Gastroesophageal sphincter (tissue), 3 donors: ENCODE results near the gene MOB3B.
A peak's percentile ranks its signal among the peaks of the same experiment; 100 is the strongest.

Experiments
- EP300 ChIP-seq: sonication (generic); formaldehyde crosslinking; IDR thresholded peaks from one replicate; pipeline ENCODE4 v1.6.1; 2017; ENCODE audit warnings: antibody characterized with exemption, mild to moderate bottlenecking
- POLR2A ChIP-seq, 2 donors: fragments of 450-650 bp; IDR thresholded peaks; one replicate each; pipeline ENCODE4 v1.6.1; 2017; ENCODE audit warnings: antibody characterized with exemption in 2 of 2, mild to moderate bottlenecking in 2 of 2, moderate library complexity in 1 of 2
- POLR2AphosphoS5 ChIP-seq: sonication (generic); formaldehyde crosslinking; IDR thresholded peaks from one replicate; pipeline ENCODE4 v1.6.1; 2017; ENCODE audit warnings: antibody characterized with exemption
- TF ChIP-seq, protein P1 (sequence below), 4 experiments: fragments of 200-600 bp in 2 of 4; fragments of 450-650 bp in 2 of 4; sonication (generic) in 1 of 4; IDR thresholded peaks; one replicate each; pipeline ENCODE4 v1.5.1; 2017 to 2019; ENCODE audit warnings: antibody characterized with exemption in 4 of 4, mild to moderate bottlenecking in 2 of 4, moderate library complexity in 2 of 4

DNA sequence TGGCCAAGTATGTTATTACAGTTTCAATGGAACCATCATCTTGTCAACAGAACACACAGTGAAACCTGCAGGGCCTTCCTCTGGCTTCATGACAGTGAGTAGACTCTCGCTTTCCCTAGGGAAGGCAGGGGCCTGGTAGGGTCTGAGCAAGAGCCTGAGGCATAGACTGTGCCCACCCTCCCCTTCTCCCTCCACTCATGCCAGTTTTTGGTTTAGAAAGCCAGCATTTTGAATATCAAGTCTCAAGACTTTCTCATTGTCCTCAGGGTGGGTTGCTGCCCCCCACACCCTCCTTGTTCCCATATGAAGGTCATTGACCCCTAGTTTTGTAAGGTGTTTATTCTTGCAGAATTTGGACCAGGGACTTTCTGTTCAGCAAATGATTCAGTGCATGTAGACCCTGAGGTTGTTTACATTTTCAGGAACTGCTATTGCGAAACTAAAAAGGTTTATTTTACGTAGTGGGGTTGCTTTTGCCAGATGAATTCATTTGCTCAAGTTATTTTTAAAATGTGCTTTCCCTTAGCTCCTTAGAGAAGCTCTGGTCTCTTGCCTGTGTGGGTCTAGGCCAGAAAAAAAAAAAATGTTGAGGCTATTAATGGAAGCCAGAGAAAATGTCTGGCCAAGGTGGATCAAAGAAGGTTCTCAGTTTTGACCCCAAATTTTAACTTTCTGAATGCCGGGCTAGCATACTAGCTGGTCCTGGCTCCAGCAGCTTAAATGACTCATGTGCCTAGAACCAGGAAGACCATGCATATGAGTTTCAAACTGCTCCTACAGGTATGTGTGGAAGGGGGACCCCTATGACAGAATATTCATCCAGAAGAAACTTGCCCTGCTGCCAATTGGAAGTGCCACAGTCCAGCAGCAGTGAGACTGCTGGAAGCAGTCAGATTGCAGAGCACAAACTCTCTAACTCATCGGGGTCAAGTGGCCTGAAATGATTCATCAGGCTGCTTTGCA lies 10.1 kb upstream of the MOB3B start:
- TF ChIP-seq, protein P1, sequence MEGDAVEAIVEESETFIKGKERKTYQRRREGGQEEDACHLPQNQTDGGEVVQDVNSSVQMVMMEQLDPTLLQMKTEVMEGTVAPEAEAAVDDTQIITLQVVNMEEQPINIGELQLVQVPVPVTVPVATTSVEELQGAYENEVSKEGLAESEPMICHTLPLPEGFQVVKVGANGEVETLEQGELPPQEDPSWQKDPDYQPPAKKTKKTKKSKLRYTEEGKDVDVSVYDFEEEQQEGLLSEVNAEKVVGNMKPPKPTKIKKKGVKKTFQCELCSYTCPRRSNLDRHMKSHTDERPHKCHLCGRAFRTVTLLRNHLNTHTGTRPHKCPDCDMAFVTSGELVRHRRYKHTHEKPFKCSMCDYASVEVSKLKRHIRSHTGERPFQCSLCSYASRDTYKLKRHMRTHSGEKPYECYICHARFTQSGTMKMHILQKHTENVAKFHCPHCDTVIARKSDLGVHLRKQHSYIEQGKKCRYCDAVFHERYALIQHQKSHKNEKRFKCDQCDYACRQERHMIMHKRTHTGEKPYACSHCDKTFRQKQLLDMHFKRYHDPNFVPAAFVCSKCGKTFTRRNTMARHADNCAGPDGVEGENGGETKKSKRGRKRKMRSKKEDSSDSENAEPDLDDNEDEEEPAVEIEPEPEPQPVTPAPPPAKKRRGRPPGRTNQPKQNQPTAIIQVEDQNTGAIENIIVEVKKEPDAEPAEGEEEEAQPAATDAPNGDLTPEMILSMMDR (IDR thresholded peaks at IDR 0.05), result peak in 1 of 4 experiments; percentile 14
- no peak for TF ChIP-seq POLR2A (IDR thresholded peaks at IDR 0.05)
- TF ChIP-seq POLR2AphosphoS5, result peak; percentile 99
- TF ChIP-seq EP300, result peak; percentile 94
